ENCODE data around the gene SLBP.

The SLBP gene

DNA sequence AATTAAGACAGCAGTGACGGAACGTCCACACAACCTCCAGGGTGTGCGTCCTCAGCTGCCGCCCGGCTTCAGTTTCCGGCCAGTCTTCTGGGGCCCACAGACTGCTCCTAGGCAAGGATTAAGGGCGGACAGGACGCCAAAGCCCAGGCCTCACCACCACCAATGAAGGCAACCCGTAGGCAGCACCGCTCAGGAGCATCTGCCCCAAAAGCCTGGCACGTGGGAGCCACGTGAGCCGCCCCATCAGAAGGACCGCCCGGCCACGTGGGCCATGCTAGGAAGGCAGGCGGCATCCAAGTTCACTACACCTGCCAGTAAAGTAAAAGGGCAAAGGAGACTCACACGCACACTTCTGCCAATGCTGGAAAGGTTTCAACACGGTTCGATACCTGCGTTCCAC lies 42.3 kb downstream of the SLBP start:
- H3K27ac ChIP-seq (ENCODE audit: insufficient read depth in 1 of 2, low read depth in 1 of 2, low read length in 2 of 2, poor library complexity in 1 of 2, severe bottlenecking in 2 of 2): no peak overlapping the region
- H3K4me1 ChIP-seq (ENCODE audit: control extremely low read depth in 1 of 4, control insufficient read depth in 4 of 4, insufficient read depth in 4 of 4, low read length in 3 of 4): no peaks in the 10 kb centered on the region
- no peaks in the 10 kb centered on the region for H3K9me3 ChIP-seq (ENCODE audit: control extremely low read depth in 1 of 5, control insufficient read depth in 4 of 5, insufficient read depth in 2 of 5, low read depth in 1 of 5, low read length in 4 of 5)
- DNase-seq: no peak
- H3K36me3 ChIP-seq (ENCODE audit: control insufficient read depth in 4 of 4, insufficient read depth in 4 of 4, low read length in 3 of 4): no peaks in the 10 kb centered on the region
- ChIA-PET POLR2A (no interaction called here), CTCF (no interaction called here)
- no peak overlapping the region for H3K4me3 ChIP-seq (ENCODE audit: control insufficient read depth in 1 of 7, extremely low read depth in 1 of 7, insufficient read depth in 4 of 7, low read depth in 2 of 7, low read length in 6 of 7)
- WGBS (ENCODE audit: insufficient coverage): 98% methylated on average over 13 of the region's 21 CpGs
- H3K27me3 ChIP-seq (replicated peaks in 2 of 5; ENCODE audit: control insufficient read depth in 4 of 5, insufficient read depth in 5 of 5, low read length in 4 of 5): no peaks in the 10 kb centered on the region

DNA sequence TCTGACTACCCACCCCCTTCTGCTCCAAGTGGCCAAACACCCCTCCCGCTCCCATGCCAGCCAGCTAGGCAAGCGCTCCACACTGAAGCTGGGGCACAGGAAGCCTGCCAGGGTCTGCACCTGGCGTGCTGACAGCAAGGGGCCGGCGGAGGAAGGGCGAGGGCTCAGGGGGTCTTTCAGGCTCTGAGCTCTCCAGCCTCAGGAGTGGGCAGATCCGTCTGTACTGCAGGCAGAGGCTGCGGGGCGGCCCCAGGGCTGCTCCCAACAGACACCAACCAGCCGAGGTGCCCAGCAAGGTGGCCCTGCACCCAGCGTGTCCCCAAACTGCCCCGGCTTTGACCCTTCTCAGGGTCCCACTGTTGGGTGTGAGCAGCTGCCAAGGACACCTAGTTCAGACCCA lies 42.8 kb downstream of the SLBP start:
- WGBS (ENCODE audit: insufficient coverage): 96% methylated on average over 12 of the region's 12 CpGs
- Histone ChIP-seq H3K27me3 (replicated peaks in 2 of 5; ENCODE audit: control insufficient read depth in 4 of 5, insufficient read depth in 5 of 5, low read length in 4 of 5) (no peaks in the 10 kb centered on the region), H3K27ac (ENCODE audit: insufficient read depth in 1 of 2, low read depth in 1 of 2, low read length in 2 of 2, poor library complexity in 1 of 2, severe bottlenecking in 2 of 2) (no peak overlapping the region), H3K4me1 (ENCODE audit: control extremely low read depth in 1 of 4, control insufficient read depth in 4 of 4, insufficient read depth in 4 of 4, low read length in 3 of 4) (no peaks in the 10 kb centered on the region), H3K36me3 (ENCODE audit: control insufficient read depth in 4 of 4, insufficient read depth in 4 of 4, low read length in 3 of 4) (no peaks in the 10 kb centered on the region), H3K4me3 (ENCODE audit: control insufficient read depth in 1 of 7, extremely low read depth in 1 of 7, insufficient read depth in 4 of 7, low read depth in 2 of 7, low read length in 6 of 7) (no peak overlapping the region), H3K9me3 (ENCODE audit: control extremely low read depth in 1 of 5, control insufficient read depth in 4 of 5, insufficient read depth in 2 of 5, low read depth in 1 of 5, low read length in 4 of 5) (no peaks in the 10 kb centered on the region)
- CTCF ChIA-PET: no interaction called here
- POLR2A ChIA-PET: no interaction called here
- DNase-seq: no peak

DNA sequence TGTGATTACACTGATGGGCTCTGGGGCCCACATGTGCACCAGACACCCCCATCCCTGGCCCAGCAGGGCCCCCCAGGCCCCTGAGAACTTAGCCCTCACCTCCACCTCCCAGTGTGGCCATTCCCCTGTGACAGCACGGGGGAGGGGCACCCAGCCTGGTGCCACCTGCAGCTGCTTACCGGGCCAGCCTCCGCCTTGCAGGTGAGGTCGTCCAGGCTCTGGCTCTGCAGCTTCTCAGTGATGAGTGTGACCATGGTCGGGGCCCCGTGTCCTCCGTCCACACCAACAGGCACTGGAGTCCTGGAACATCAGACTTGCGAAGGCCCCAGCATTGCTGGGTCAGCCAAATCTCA lies 43.7 kb downstream of the SLBP start:
- Histone ChIP-seq H3K4me3 (ENCODE audit: control insufficient read depth in 1 of 7, extremely low read depth in 1 of 7, insufficient read depth in 4 of 7, low read depth in 2 of 7, low read length in 6 of 7) (no peak overlapping the region), H3K27me3 (replicated peaks in 2 of 5; ENCODE audit: control insufficient read depth in 4 of 5, insufficient read depth in 5 of 5, low read length in 4 of 5) (no peaks in the 10 kb centered on the region), H3K27ac (ENCODE audit: insufficient read depth in 1 of 2, low read depth in 1 of 2, low read length in 2 of 2, poor library complexity in 1 of 2, severe bottlenecking in 2 of 2) (no peak overlapping the region), H3K36me3 (ENCODE audit: control insufficient read depth in 4 of 4, insufficient read depth in 4 of 4, low read length in 3 of 4) (no peaks in the 10 kb centered on the region), H3K4me1 (ENCODE audit: control extremely low read depth in 1 of 4, control insufficient read depth in 4 of 4, insufficient read depth in 4 of 4, low read length in 3 of 4) (no peaks in the 10 kb centered on the region), H3K9me3 (ENCODE audit: control extremely low read depth in 1 of 5, control insufficient read depth in 4 of 5, insufficient read depth in 2 of 5, low read depth in 1 of 5, low read length in 4 of 5) (no peaks in the 10 kb centered on the region)
- CTCF ChIA-PET: interaction anchor here (0.9 kb wide), 1 partner anchor 25 kb away, joined by 3 read pairs; no protein-coding TSS in a partner anchor
- 99% methylated on average over 8 of the region's 8 CpGs for WGBS (ENCODE audit: insufficient coverage)
- no peak for DNase-seq
- POLR2A ChIA-PET: no interaction called here

DNA sequence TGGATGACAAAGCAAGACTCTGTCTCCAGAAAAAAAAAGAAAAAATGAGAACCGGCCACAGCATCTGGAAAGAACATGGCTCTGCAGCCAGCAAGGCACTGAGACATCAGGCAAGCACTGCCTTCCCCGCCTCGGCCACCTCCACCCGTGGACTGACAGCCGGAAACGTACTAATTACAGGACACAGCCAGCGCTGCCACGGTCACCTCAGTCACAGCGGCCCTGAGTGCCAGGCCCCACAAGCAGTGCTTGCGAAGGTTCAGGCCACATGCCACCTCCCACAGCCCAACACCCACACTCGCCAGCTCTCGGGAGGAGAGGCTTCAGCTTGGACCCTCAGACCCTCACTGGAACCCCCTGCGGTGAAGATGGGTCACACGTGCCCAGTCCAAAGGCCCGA lies 44.8 kb downstream of the SLBP start:
- CTCF ChIA-PET: interaction anchor here (0.6 kb wide), 1 partner anchor 227 kb away, joined by 4 read pairs; no protein-coding TSS in a partner anchor
- POLR2A ChIA-PET: no interaction called here
- 98% methylated on average over 10 of the region's 15 CpGs for WGBS (ENCODE audit: insufficient coverage)

DNA sequence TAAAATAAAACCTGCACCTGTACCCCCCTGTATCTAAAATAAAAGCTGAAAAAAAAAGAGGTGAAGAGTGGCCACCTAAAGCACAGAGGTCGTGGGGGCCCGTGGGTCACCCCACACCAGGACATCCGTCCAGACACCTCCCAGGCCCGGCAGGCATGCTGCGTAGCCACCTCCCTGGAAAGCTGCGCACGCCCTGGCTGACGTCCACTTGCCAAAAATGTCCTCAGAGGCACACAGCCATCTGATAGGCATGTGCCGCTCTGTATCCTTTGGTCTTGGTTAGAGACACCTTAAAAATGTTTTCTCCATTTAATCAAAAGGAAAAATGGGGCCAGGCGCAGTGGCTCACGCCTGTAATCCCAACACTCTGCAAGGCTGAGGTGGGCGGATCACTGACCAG lies 45.7 kb downstream of the SLBP start:
- no peak for DNase-seq
- POLR2A ChIA-PET: no interaction called here
- H3K9me3 ChIP-seq (ENCODE audit: control extremely low read depth in 1 of 5, control insufficient read depth in 4 of 5, insufficient read depth in 2 of 5, low read depth in 1 of 5, low read length in 4 of 5): no peaks in the 10 kb centered on the region
- CTCF ChIA-PET: no interaction called here
- no peak overlapping the region for H3K27ac ChIP-seq (ENCODE audit: insufficient read depth in 1 of 2, low read depth in 1 of 2, low read length in 2 of 2, poor library complexity in 1 of 2, severe bottlenecking in 2 of 2)
- no peak overlapping the region for H3K4me3 ChIP-seq (ENCODE audit: control insufficient read depth in 1 of 7, extremely low read depth in 1 of 7, insufficient read depth in 4 of 7, low read depth in 2 of 7, low read length in 6 of 7)
- H3K36me3 ChIP-seq (ENCODE audit: control insufficient read depth in 4 of 4, insufficient read depth in 4 of 4, low read length in 3 of 4): peaks cover 0 to 3% (median 1%) of the 10 kb centered on the region in 4 experiments
- no peaks in the 10 kb centered on the region for H3K27me3 ChIP-seq (replicated peaks in 2 of 5; ENCODE audit: control insufficient read depth in 4 of 5, insufficient read depth in 5 of 5, low read length in 4 of 5)
- 98% methylated on average over 9 of the region's 12 CpGs for WGBS (ENCODE audit: insufficient coverage)
- no peaks in the 10 kb centered on the region for H3K4me1 ChIP-seq (ENCODE audit: control extremely low read depth in 1 of 4, control insufficient read depth in 4 of 4, insufficient read depth in 4 of 4, low read length in 3 of 4)

More for the DNA sequence above, 44.8 kb downstream of the SLBP start:
- Histone ChIP-seq H3K4me3 (ENCODE audit: control insufficient read depth in 1 of 7, extremely low read depth in 1 of 7, insufficient read depth in 4 of 7, low read depth in 2 of 7, low read length in 6 of 7) (no peak overlapping the region), H3K4me1 (ENCODE audit: control extremely low read depth in 1 of 4, control insufficient read depth in 4 of 4, insufficient read depth in 4 of 4, low read length in 3 of 4) (no peaks in the 10 kb centered on the region), H3K9me3 (ENCODE audit: control extremely low read depth in 1 of 5, control insufficient read depth in 4 of 5, insufficient read depth in 2 of 5, low read depth in 1 of 5, low read length in 4 of 5) (no peaks in the 10 kb centered on the region), H3K27me3 (replicated peaks in 2 of 5; ENCODE audit: control insufficient read depth in 4 of 5, insufficient read depth in 5 of 5, low read length in 4 of 5) (no peaks in the 10 kb centered on the region), H3K36me3 (ENCODE audit: control insufficient read depth in 4 of 4, insufficient read depth in 4 of 4, low read length in 3 of 4) (no peaks in the 10 kb centered on the region), H3K27ac (ENCODE audit: insufficient read depth in 1 of 2, low read depth in 1 of 2, low read length in 2 of 2, poor library complexity in 1 of 2, severe bottlenecking in 2 of 2) (no peak overlapping the region)
- no peak for DNase-seq

DNA sequence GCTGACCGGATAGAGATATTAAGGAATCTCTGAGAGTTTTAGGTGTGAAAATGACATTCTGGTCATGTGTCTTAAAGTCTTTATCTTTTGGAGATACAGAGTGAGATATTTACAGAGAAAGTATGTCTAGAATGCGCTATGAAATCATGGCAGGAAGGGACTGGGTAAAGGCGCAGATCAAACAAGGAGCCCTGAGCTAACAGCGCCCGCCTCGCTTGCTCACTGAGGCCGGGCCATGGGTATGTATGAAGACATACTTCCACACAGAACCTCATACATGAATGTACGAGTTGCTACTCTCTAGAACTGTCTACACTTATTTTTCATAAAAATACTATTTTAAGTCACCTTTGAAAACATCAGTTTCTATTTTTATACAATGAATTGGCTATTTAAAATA lies 48.0 kb downstream of the SLBP start:
- H3K9me3 ChIP-seq (ENCODE audit: control extremely low read depth in 1 of 5, control insufficient read depth in 4 of 5, insufficient read depth in 2 of 5, low read depth in 1 of 5, low read length in 4 of 5): no peaks in the 10 kb centered on the region
- peaks cover 0 to 4% (median 1%) of the 10 kb centered on the region in 4 experiments for H3K36me3 ChIP-seq (ENCODE audit: control insufficient read depth in 4 of 4, insufficient read depth in 4 of 4, low read length in 3 of 4)
- H3K4me3 ChIP-seq (ENCODE audit: control insufficient read depth in 1 of 7, extremely low read depth in 1 of 7, insufficient read depth in 4 of 7, low read depth in 2 of 7, low read length in 6 of 7): no peak overlapping the region
- no peaks in the 10 kb centered on the region for H3K27me3 ChIP-seq (replicated peaks in 2 of 5; ENCODE audit: control insufficient read depth in 4 of 5, insufficient read depth in 5 of 5, low read length in 4 of 5)
- DNase-seq: no peak
- 98% methylated on average over 6 of the region's 8 CpGs for WGBS (ENCODE audit: insufficient coverage)
- ChIA-PET CTCF (no interaction called here), POLR2A (no interaction called here)
- H3K27ac ChIP-seq (ENCODE audit: insufficient read depth in 1 of 2, low read depth in 1 of 2, low read length in 2 of 2, poor library complexity in 1 of 2, severe bottlenecking in 2 of 2): no peak overlapping the region
- H3K4me1 ChIP-seq (ENCODE audit: control extremely low read depth in 1 of 4, control insufficient read depth in 4 of 4, insufficient read depth in 4 of 4, low read length in 3 of 4): no peaks in the 10 kb centered on the region

DNA sequence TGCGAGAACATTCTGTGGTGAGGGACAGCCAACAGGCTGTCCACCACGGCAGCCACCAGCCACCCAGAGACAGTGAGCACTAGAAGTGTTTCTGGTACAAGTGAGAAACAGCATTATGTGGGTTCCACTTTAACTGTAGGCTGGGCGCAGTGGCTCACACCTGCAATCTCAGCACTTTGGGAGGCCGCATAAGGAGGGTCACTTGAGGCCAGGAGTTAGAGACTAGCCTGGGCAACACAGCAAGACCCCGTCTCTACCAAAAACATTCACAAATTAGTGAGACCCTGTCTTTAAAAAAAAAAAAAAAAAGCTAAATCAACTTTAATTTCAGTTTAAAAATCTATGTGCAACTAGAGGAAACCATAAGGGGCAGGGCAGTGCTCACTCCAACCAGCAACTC lies 48.6 kb downstream of the SLBP start:
- POLR2A ChIA-PET: no interaction called here
- WGBS (ENCODE audit: insufficient coverage): 100% methylated on average over 3 of the region's 5 CpGs

More for the DNA sequence above, 48.6 kb downstream of the SLBP start:
- Histone ChIP-seq H3K4me1 (ENCODE audit: control extremely low read depth in 1 of 4, control insufficient read depth in 4 of 4, insufficient read depth in 4 of 4, low read length in 3 of 4) (no peaks in the 10 kb centered on the region), H3K27me3 (replicated peaks in 2 of 5; ENCODE audit: control insufficient read depth in 4 of 5, insufficient read depth in 5 of 5, low read length in 4 of 5) (no peaks in the 10 kb centered on the region), H3K36me3 (ENCODE audit: control insufficient read depth in 4 of 4, insufficient read depth in 4 of 4, low read length in 3 of 4) (peaks cover 0 to 4% (median 1%) of the 10 kb centered on the region in 4 experiments), H3K4me3 (ENCODE audit: control insufficient read depth in 1 of 7, extremely low read depth in 1 of 7, insufficient read depth in 4 of 7, low read depth in 2 of 7, low read length in 6 of 7) (no peak overlapping the region), H3K9me3 (ENCODE audit: control extremely low read depth in 1 of 5, control insufficient read depth in 4 of 5, insufficient read depth in 2 of 5, low read depth in 1 of 5, low read length in 4 of 5) (no peaks in the 10 kb centered on the region), H3K27ac (ENCODE audit: insufficient read depth in 1 of 2, low read depth in 1 of 2, low read length in 2 of 2, poor library complexity in 1 of 2, severe bottlenecking in 2 of 2) (no peak overlapping the region)
- CTCF ChIA-PET: no interaction called here
- DNase-seq: no peak

Data from common myeloid progenitor, CD34-positive (primary cell).